GM18511 (cell line): ENCODE data around the gene CDY2A.
"Not testable (repeated sequence)": the region's sequence is repeated elsewhere in the genome, so short reads cannot be mapped to it uniquely, and the experiment has no call there.

Experiments used
- ATAC-seq: cut with Tn5 transposase; IDR thresholded peaks from one replicate; pipeline ENCODE4 v1.9.1; 2021; ENCODE audit warnings: mild to moderate bottlenecking, moderate library complexity; ENCODE audit not compliant: unreplicated experiment

CDY2A gene

DNA sequence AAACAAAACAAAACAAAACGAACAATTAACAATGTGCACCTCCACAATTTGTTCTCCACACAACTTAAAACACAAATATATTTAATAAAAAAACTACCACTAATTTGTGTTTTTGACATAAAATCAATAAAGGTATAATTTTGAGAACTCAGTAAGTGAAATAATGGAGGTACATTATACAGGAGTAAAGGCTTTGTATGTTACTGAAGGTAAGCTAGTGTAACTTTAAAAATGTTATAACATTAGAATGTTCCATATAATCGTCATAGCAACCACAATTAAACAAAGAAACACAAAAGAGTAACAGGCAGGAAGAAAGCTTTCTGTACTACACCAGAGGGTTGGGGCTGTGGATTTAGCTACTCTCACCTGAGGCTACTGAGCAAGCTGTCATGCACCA, at the start of gene CDY2A:
Gene CDY2A (plus strand): TSS at position 301 of the 400 bp plus-strand sequence. CDS start 328 bp downstream, outside the sequence.
- not testable (repeated sequence) for ATAC-seq

GRCh38 chrY:17997586-17997985, 28.0 kb upstream of the CDY2A start:
- ATAC-seq = not testable (repeated sequence)

DNA sequence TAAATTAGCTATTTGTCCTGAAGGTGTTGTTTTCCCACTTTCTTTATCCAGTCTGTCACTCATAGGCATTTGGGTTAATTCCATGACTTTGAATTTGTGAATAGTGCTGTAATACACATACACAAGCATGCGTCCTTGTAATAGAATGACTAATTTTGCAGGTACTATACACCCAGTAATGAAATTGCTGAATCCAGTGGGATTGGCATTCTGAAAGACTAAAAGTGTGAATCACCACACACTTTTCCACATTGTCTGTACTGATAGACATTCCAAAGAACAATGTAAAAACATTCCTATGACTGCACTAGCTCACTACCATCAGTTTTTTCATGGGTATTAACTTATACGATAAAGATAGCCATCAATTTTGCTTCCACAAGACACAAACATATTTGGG, 27.3 kb upstream of the CDY2A start:
- not testable (repeated sequence) for ATAC-seq

- ATAC-seq = not testable (repeated sequence)
These were observed 1.7 kb upstream of the CDY2A start for GRCh38 chrY:18023897-18024296.

DNA sequence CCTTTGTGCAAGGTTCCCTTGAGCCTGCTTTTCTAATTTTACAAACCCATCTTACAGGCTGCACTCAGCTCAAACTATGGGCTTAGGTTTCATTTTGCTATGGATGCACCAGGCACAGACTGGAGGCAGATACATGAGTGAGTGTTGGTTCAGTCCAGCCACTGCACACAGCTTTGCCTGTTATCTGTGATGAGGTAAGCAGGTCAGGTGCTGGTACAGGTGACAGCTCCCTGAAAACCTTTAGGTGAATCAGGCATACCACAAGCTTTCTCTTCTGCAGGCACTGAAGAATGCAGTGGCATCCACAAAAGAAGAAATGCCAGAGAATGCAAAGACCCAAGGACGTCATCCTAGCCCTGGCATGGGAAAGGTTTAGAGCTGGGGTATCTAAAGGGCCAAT, 3.3 kb downstream of the CDY2A start:
- not testable (repeated sequence) for ATAC-seq

DNA sequence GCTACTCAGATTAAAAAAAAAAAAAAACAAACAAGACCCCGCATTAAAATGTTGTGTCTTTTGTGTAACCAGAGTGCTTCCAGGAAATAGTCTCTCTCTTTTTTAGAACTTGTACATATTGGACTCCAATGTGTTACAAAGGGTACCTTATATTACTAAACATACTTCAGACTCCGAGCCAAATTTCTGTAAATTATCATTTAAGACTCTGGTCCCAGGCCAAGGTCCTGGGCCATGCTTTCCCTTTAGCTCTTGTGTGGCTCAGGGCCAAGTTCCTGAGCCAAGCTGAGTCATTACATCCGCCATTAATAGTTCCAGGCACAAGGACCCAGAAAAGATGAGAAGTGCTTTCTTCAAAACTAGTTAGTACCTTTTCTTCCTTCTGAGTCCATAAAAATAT, 4.6 kb downstream of the CDY2A start:
- ATAC-seq = not testable (repeated sequence)

DNA sequence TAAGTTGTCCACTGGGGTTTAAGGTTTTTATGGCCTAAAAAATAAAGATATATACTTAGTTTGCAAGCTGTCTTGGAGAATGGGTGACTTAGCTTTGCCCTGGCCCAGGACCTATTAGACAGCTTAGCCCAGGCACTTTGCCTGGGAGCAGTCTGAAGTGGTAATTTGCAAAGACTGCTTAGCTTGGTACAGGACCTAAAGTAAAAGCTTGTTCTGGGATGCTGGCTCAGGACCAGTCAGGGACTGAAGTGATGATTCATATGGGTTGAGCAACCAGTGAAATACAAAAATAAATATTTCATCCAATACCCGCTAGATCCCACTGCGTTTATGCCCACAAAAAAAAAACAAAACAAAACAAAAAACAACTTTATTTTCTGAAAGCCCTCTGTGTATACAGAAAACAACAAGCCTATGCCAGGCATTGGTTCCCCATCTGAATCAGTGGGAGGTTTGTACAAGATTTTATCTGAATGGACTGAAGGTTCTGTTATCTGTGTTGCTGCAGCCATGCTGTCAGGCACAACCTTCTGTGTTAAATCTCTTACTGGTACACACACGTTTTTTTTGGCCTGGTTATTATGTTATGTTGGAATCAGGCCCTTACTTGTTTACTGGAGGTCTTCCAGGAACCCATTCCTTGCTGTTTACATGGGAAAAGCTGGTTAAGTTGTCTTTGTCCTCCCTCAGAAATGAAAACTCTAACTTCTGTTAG, 8.7 kb downstream of the CDY2A start:
- ATAC-seq = not testable (repeated sequence)

DNA sequence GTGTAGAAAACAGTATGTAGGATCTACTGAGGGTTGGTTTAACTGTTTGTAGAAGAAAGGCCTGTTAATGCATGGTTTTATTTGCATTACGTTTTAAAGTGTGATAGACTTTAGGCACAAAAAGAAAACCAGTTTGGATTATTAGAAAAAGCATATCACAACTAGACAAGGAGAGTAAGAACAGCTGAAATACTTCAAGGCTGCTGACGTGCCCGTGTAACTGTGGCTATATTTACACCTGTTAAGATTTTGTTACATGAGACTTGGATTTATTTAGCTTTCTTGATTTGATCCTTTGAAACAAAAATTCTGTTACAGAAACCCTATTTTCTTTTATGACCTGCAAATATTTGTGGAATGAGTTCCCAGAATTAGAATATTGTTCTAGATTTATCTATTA, 9.3 kb downstream of the CDY2A start:
- ATAC-seq = not testable (repeated sequence)

GRCh38 chrY:18044990-18045389, 19.4 kb downstream of the CDY2A start:
- ATAC-seq = not testable (repeated sequence)

DNA sequence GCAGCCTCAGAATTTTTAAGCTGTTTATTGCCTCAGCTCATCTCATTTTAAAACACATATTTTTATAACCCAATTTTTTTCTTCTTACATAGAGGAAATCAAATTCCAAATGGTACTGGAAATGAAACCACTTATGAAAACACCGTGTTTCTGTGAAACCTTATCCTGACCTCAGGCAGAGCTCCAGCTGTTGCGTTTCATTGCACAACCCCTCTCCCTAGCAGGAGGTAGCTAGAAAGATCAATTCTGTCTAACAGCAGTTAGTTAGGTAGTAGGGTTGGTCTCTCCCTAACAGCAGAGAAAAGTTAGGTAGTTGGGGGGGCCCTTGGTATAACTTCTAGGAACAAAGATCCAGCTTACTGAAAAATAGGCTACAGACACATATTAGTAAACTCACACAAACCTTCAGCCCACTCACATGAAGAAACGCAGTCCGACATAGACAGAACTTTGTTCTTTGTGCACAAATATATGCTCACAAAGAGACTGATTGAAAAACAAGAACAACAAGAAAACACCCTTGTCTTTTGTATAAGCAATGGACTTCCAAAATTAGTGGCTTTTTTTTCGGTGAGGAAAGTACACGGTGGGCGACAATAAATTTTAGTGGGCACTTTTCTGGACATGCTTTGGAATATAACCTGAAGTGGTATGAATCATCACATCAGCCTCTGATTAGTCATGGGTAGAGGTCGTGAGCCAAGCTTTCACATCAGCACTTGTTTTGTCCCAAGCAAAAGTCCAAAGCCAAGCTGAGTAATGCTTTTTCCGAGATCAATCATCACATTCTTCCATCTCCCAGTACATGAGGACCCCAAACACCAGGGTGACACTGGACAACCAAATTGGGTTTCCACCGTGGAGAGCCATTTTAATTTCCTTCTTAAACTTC, 22.8 kb downstream of the CDY2A start:
- not testable (repeated sequence) for ATAC-seq

GRCh38 chrY:18049061-18049460, 23.5 kb downstream of the CDY2A start:
- not testable (repeated sequence) for ATAC-seq

- not testable (repeated sequence) for ATAC-seq
These were observed 30.9 kb downstream of the CDY2A start for GRCh38 chrY:18056473-18056872.

GRCh38 chrY:18073464-18073863, 47.9 kb downstream of the CDY2A start:
- not testable (repeated sequence) for ATAC-seq
